Epithelial cell of esophagus (primary cell): Measurements from ENCODE around the gene CHDH.

ENCODE experiments used
- DNase-seq: peaks from one replicate; pipeline ENCODE4 v3.0.0; 2010; ENCODE audit warnings: low read depth
- H3K4me3 ChIP-seq: 2 replicates; pipeline ENCODE4 v1.5.1; 2011; ENCODE audit warnings: mild to moderate bottlenecking, low read length, control low read depth
- TF ChIP-seq, protein P1 (sequence below): IDR thresholded peaks from 2 replicates; pipeline ENCODE4 v1.5.1; 2011; ENCODE audit warnings: low read depth, mild to moderate bottlenecking, low read length, control low read depth, inconsistent platforms; ENCODE audit not compliant: insufficient read depth; ENCODE audit errors: missing control alignments

Gene CHDH

DNA sequence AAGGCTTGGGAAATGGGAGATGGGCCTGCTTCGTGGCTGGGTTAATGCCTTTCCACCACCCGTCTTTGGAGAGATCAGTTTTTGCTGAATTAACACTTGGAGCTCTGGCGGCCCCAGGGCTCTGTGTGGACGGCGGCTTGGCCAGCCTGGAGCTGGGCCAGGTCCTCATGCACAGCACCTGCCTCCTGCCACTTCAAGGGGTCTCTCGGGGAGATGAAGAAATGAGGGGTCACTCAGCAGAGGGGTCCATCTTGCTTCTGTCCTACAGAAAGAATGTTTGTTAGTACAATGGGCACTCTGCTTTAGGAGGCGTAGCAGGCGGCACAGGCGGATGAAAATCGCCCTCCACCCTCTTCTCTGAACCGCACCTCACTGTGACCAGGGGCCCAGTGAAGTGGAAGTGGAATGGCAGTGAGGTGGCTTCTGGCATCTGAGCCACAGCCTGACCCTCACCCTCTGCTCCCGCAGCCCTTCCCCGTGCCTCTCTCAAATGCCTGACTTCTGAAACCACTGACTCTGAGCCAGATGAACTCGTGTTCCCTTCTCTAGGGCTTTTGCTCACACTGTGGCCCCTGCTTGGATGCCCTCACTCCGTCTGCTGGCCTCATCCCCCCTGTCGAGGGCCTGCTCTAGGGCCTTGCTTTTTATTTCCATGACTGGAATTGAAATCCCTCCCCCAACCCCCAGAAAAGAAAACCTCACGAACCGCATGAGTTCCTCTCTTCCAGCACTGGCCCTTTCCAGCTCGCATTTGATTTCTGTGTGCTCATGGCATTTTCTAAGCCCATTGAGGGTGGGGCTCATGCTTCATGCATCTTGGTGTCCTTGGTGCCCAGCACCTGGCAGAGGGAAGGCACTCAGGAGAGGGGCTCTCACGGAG is 42.2 kb downstream of the CHDH start:
- DNase-seq = no peak
- TF ChIP-seq, protein P1, sequence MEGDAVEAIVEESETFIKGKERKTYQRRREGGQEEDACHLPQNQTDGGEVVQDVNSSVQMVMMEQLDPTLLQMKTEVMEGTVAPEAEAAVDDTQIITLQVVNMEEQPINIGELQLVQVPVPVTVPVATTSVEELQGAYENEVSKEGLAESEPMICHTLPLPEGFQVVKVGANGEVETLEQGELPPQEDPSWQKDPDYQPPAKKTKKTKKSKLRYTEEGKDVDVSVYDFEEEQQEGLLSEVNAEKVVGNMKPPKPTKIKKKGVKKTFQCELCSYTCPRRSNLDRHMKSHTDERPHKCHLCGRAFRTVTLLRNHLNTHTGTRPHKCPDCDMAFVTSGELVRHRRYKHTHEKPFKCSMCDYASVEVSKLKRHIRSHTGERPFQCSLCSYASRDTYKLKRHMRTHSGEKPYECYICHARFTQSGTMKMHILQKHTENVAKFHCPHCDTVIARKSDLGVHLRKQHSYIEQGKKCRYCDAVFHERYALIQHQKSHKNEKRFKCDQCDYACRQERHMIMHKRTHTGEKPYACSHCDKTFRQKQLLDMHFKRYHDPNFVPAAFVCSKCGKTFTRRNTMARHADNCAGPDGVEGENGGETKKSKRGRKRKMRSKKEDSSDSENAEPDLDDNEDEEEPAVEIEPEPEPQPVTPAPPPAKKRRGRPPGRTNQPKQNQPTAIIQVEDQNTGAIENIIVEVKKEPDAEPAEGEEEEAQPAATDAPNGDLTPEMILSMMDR = no peak
- H3K4me3 ChIP-seq = no peak overlapping the region

DNA sequence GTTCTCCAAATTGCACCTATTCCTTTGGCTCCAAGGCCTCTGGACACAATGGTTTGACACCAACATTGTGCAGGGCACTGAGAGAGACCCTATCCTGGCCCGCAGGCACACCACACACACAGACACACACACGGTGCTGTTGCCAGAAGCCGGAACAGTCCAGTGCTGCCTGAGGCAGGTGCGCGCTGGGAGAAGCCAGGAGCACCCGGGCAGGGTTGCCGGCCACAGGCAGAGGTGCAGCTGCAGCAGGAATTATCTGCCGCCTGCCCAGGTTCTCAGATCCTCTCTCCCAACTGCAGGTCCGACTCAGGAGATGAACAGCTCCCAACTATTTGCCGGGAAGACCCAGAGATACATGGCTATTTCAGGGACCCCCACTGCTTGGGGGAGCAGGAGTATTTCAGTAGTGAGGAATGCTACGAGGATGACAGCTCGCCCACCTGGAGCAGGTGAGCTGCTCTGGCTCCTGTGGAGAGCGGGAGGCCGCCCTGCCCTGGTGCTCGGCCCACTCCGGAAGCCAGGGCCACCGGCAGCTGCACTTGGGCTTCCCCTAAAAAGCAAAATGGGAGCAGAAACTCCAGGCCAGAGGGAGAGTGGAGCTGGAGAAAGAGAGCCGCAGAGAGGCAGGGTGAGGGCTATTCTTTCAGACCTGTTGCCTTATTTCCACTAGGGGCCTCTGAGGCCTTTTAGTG is 42.9 kb downstream of the CHDH start:
- TF ChIP-seq, protein P1 = no peak
- no peak overlapping the region for H3K4me3 ChIP-seq

DNA sequence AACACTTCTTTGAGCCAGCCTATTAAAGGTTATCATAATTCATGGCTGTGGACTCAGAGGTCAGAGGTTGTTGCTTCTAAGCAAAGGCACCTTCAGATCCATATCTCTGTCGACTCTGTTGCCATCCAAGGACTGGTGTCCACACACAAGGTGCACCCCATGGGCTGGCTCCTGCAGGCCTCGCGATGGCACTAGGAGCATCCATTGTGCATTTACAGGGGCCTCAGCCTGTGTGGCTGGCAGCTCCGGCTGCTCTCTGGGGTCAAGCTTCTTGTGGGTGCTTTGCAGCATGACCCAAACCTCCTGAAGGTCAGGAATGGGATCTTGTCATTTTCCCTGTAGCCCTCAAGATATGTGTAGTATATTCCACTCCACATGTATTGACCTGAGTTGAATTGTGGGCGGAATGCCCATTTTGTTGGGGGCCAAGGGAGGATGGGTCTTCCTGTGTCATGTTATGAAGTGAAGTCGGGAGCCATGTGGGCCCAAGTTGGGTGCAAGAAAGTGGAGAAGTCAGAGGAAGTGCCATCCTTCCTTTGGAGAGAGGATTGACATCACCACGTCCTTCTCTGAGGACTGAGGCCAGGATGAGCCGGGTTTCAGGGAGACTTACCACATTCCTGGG is 43.9 kb downstream of the CHDH start:
- H3K4me3 ChIP-seq = no peak overlapping the region
- TF ChIP-seq, protein P1 = no peak
- DNase-seq = no peak

More for the DNA sequence above, 42.9 kb downstream of the CHDH start:
- no peak for DNase-seq

DNA sequence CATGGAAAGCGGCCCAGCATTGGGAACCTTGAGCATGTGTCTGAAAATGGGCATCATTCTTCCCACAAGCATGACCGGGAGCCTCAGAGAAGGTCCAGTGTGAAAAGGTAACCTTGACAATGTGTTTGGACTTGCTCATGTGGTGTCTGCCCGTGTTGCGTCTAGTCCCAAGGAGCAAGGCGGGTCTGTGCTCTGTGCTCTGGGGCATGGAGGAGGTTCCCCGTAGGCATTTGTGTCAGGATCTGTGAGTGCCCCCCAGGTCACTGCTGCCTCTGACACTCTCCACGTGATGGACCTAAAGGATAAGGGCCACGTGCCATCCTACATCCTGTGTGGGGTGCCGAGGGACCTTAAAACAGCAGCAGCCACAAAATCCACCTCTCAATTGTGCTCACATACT is 44.9 kb downstream of the CHDH start:
- TF ChIP-seq, protein P1 = no peak
- DNase-seq = no peak
- H3K4me3 ChIP-seq = no peak overlapping the region

DNA sequence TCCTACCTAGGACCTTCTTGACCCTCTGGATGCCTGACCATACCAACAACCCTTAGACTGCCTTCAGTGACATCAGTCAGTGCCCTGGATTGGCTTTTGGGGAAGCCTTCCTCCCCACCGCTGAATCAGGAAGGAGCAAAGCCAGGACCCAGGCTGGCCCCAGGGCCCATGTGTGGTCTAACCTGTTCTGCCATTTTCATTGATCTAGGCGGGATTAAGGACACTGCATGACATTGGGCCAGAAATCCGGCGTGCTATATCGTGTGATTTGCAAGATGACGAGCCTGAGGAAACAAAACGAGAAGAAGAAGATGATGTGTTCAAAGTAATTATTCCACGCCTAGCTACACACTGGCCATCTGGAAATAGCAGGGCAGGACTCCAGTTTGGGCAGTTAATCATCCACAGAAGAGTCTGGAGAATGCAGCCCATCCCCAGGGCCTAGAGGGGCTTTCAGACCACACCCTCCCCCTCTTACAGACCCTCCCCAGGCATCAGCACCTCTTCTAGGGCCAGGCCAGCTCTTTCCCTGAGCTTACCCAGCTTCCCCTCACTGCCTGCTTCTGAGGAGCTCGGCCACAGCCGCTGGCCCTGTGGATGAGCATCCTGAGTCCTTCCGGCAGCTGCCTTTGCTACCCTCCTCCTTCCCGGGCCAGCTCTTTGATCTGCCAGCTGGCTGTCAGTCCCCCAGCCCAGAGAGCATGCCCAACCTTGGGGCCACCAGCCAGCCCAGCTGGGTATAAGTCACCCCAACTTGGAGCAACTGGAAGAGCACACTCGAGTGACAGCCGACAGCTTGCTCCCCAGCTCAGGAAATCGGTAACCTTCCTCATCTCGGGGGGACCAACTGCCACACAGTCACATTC is 45.9 kb downstream of the CHDH start:
- TF ChIP-seq, protein P1 = no peak
- no peak overlapping the region for H3K4me3 ChIP-seq
- DNase-seq = peak; percentile 56

DNA sequence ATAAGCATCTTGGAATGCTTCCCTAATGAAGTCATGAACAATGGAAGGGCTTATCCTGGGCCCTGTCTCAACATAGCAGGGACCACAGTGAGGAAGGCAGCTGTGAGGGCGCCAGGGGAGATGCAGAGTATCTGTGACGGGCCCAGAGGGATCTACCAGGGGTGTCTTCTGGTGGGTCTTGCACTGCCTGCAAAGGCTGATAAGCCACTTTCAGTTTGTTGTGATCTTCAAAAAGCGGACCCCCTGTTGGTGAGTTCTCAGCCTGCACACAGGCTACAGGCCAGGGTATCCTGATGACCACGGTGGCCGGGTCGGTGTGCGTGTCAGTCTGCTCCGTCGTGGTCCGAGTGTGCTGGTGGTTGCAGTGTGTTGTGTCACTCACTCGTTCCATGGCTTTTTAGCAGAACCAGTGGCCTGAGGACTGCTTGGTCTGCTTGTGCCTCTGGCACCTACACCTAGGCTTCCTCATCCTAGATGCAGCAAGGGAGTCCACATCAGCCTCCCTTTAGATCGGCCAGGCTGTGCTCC is 46.8 kb downstream of the CHDH start:
- no peak overlapping the region for H3K4me3 ChIP-seq
- TF ChIP-seq, protein P1 = no peak
- no peak for DNase-seq
